C4-2B (cell line): ENCODE results near the gene DUOXA2.

ENCODE experiments used
- ZFX ChIP-seq: fragments of 450-650 bp; IDR thresholded peaks from 2 replicates; pipeline ENCODE4 v1.6.1; 2017
- TF ChIP-seq, protein P1 (sequence below): fragments of 450-650 bp; conservative IDR thresholded peaks from 2 replicates; pipeline ENCODE4 v1.5.1; 2017; ENCODE audit warnings: mild to moderate bottlenecking

DNA sequence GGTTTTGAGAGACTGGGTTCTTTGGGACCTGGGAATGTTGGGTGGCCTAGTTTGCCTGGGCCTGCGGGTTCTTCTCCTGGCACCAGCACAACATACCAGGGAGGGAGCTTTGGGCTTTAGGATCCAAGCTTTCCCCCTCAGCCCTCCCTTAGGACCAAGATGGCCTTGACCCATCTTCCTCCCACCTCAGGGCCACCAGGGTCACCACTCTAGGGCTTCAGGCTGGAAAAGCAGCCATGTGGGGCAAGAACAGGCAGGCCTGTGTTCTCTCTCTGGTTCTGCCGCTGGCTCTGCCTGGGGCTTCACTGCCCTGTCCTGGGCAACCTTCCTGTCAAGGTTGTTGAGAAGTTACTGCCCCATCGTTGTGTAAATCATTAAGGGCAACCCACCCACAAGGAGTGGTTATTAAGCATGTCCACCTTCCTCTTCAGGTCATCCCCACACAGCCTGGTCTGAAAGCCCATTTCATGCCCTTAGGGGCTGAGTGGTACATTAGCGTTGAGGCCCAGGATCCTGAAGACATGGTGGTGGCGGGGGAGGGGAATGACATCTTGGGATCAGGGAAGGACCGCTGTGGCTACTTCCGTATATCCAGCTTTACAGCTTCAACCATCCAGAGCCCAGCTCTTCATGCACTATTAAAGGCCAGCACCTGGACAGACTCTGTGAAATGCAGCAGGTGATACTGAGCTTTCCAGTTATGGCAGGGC, 16.3 kb downstream of the DUOXA2 start:
- TF ChIP-seq, protein P1, sequence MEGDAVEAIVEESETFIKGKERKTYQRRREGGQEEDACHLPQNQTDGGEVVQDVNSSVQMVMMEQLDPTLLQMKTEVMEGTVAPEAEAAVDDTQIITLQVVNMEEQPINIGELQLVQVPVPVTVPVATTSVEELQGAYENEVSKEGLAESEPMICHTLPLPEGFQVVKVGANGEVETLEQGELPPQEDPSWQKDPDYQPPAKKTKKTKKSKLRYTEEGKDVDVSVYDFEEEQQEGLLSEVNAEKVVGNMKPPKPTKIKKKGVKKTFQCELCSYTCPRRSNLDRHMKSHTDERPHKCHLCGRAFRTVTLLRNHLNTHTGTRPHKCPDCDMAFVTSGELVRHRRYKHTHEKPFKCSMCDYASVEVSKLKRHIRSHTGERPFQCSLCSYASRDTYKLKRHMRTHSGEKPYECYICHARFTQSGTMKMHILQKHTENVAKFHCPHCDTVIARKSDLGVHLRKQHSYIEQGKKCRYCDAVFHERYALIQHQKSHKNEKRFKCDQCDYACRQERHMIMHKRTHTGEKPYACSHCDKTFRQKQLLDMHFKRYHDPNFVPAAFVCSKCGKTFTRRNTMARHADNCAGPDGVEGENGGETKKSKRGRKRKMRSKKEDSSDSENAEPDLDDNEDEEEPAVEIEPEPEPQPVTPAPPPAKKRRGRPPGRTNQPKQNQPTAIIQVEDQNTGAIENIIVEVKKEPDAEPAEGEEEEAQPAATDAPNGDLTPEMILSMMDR: no peak
- TF ChIP-seq ZFX: no peak
